ENCODE results near the gene TNS1.

TNS1 gene

DNA sequence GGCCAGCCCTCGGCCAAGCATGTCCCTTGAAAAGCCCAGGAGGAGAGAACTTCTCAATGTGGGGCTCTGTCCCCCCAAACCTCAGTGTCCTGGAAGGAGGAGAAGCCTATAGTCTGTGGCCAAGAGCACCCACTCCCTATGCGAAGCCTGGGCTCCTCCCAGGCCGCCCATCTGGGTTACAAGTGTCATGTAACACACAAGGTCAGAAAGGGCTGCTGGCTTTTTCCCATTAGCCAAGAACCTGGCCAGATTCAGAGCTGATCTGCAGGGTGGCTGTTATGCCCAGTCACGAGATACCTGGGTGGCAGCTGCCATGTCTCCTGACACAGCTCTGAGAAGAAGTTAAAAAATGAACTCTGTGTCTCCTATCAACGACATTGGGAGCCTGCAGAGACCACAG is 170.7 kb downstream of the TNS1 start:
- no peak for DNase-seq (ENCODE audit: low spot score)

DNA sequence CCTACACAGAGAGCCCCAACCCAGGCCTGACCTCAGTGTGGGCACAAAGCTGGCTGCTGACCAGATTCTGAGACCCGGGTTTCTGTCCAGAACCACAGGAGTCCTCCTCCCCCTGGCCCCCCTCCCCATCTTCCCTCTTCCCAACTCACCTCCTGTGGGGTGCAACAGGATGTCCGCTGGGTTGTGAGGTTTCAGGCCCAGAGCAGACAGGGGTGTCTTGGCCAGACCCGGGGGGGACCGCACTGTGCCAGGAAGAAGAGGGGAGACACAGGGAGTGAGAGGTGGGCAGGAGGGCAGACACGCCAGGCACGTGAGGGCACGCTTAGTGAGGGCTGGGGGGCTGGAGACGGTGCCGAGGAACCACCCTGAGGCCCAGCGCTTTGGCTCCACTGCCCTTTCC is 171.5 kb downstream of the TNS1 start:
- no peak for DNase-seq (ENCODE audit: low spot score)

DNA sequence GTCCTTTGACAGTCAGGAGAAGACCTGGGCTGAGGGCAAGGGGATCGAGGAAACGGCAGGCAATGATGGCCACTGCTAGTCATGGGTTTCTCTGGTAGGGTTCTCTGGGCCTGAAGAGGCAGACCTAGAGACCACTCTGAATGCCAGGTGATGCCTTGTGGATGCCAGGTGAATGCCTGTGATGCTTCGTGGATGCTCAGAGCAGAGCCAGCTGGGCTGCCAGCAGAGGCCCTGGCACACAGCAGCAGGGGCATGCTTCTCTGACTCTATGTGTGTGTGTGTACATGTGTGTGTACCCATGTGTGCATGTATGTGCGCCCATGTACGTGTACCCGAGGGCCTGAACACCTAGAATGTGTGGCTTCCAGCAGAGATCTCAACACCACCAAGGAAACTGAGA is 172.0 kb downstream of the TNS1 start:
- DNase-seq (ENCODE audit: low spot score) = no peak

DNA sequence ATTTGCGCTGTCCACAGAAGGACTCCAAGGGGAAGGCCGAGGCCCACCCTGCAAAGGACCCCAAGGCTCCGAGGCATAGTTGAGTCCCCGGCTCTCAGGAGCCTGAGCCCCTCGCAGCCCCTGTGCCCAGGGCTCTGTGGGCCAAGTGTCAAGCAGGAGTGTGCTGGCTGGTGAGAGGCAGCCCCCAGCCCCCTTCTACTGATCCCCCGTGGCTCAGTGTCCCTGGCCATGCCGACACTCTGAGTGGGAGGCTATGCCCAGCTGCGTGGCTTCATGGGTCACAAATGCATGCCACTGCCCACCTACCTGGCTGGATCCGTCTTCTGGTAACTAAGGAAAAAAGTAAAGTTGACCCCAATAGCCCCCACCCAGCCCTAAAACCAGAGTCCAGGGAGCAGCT is 172.7 kb downstream of the TNS1 start:
- DNase-seq (ENCODE audit: low spot score) = no peak

DNA sequence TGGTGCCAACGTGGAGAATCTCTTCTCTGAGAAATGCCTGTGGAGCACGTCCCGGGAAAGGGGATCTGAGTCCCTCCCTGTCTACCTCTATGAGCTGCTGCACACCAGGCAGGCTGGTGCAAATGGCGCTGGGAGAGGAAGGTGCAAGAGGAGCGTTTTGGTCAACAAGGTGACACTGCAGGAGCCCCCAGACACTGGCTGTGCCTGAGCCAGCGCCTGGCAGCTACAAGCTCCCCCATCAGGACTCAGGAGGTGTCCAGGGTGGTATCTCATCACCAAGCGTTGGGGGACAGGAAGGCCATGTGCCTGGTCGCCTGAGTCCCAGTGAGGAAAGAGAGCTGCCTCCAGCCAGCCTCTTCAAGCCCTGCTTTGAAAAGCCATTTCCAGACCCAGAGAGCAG is 173.4 kb downstream of the TNS1 start:
- no peak for DNase-seq (ENCODE audit: low spot score)

- DNase-seq (ENCODE audit: low spot score) = no peak
These were observed 174.5 kb downstream of the TNS1 start for GRCh38 chr2:217828336-217828735.

- DNase-seq (ENCODE audit: low spot score) = peak; percentile 79
These were observed 175.2 kb downstream of the TNS1 start for GRCh38 chr2:217827430-217828201.

GRCh38 chr2:217826991-217827390 is 175.8 kb downstream of the TNS1 start:
- no peak for DNase-seq (ENCODE audit: low spot score)

DNA sequence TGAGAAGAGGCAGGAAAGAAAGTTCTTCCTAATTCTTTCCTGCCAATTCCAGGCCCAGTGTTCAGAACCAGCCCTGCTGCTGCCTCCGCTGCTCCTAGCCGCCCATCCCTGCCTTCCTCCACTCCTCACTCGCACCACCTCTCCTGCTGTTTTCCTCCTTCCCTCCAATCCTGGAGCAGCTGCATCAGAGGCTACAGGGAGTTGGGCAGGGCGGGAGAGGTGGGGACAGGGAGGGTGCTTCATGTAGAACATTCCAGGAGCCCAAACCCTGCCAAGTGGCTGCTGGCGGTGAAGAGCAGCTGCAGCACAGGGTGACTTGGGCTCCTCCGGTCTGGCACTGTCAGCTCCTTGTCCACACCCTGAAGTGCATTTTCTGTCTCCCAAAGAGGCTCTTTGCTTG is 176.3 kb downstream of the TNS1 start:
- peak; percentile 48 for DNase-seq (ENCODE audit: low spot score)

DNA sequence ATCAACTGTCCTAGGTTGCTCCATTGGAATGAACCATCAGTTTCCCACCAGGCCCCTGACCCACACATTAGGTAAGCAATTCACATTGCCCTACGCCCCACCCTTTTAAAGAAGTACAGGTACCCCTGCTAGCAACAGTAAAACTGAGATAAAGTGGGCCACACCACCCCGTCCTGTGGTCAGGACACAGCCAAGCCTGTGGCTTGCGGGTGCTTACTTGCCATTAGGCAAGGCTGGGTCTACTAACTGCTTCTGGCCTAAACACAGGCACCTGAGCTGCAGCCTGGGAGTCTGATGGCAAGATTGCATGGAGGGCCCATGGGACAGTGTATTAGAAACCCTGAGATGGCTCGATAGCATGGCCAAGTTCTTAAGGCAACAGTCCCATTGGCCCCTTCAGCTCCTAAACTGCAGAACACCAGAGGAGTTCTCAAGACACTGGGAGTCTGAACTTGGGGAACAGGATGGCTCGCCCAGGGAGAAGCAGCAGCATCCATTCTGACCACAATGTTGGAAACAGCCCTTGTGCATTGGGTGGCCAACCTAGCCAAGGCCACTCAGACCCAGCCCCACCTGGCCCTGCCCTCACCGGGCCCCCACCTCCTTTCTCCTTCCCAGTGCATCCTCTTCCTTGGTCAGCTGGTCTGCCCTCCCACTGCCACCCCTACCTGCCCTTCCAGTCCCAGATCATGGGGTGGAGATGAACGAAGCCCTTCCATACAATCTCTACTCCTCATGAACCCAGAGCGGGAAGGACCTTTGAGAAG is 177.1 kb downstream of the TNS1 start:
- DNase-seq (ENCODE audit: low spot score) = no peak

GRCh38 chr2:217824223-217824622 is 178.6 kb downstream of the TNS1 start:
- DNase-seq (ENCODE audit: low spot score) = no peak

- DNase-seq (ENCODE audit: low spot score) = no peak
These were observed 179.2 kb downstream of the TNS1 start for GRCh38 chr2:217823626-217824025.

DNA sequence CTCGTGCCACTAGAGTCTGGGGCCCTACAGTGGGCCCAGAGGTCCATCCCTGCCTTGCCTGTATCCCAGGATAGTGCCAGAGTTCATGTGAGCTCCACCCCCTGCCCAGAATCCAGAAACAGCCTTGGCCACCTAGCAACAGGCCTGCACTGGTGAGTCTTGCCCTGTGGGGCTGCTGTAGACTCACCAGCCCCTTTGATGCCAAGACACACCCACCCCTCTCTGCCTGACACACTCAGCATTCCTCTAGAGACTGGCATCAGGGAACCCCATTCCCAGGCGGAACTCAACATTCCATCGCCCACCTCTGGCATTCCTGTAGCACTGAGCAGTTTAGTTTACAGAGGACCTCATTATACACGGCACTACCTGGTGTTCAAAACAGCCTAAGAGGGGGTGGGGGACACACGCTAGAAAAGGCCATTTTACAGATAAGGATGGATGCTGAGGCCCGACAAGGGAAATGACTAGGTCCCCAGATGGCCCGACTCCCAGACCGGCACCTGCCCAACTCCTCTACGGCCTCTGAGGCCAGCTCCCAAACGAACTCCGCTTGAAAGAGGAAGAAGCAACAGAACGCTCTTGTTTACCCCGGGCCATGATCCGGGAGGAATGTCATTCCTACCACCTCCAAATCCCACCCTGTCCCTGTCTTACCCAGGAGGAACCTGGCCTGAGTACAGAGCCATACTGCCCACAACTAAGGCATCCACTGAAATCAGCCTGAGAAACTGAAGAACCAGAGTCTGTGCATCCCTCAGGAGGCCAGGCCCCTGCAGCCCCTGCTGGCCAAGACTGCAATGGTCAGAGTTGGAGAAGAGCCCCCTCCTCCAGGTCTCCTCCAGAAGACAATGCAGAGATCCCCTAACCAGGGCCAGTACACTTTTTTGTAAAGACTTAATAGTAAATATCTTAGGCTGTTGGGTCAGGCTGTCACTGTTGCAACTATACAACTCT is 180.2 kb downstream of the TNS1 start:
- peak; percentile 72 for DNase-seq (ENCODE audit: low spot score)

GRCh38 chr2:217821536-217822147 is 181.2 kb downstream of the TNS1 start:
- no peak for DNase-seq (ENCODE audit: low spot score)

DNA sequence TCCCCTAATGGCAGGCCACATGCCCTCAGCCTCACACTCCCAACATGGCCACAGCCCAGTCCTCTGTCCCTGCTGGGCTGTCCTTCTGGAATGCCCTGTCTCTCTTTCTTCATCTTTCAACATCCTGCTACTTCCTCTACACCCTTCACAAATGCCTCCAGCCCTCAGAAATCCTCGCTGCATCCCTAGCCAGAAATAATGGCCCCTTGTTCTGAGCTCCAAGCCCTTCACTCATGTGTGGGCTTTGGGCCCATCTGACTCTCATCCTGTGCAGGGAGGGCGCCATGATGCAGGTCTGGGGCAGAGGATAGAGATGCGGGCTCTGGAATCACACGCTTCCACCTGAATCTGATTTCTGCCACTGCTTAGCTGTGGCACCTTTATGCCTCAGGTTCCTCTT is 181.9 kb downstream of the TNS1 start:
- DNase-seq (ENCODE audit: low spot score) = no peak

- DNase-seq (ENCODE audit: low spot score) = no peak
These were observed 182.5 kb downstream of the TNS1 start for GRCh38 chr2:217820091-217820819.

GRCh38 chr2:217818293-217818850 is 184.4 kb downstream of the TNS1 start:
- DNase-seq (ENCODE audit: low spot score) = no peak

DNA sequence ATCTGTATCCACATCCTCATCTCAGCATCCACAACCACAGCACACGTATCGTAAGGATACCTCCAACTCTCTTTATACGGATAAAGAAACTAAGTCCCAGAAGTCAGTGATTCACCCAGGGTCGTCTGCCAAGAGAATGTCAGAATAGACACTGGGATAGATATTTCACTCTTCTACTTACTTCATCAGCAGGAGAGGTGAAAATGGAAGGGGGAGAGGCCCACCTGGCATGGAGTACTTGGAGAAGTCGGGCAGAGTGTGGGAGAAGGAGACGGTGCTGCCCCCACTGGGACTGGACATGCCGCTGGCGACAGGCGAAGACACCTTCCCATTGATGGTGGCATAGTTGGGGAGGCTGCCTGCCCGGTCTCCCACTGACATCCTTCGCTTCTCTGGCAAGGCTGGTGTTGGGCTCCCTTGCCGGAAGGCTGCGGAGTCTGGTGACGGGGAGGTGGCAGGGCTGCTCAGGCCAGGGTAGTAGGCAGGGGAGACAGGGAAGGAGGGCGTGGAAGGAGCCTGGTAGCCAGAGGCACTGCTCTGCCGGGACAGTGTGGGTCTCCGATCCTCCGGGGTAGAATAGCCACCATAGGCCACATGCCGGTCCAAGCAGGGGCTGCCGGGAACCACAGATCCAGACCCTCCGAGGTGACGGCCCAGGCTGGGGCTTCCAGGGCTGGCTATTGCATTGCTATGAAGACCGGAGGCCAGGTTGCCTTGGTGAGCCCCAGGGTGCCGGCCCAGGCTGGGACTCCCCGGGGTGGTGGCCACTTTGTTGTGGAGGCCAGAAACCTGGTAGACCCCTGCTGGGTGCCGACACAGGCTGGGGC is 185.1 kb downstream of the TNS1 start:
- no peak for DNase-seq (ENCODE audit: low spot score)

GRCh38 chr2:217816396-217816869 is 186.4 kb downstream of the TNS1 start:
- no peak for DNase-seq (ENCODE audit: low spot score)

DNA sequence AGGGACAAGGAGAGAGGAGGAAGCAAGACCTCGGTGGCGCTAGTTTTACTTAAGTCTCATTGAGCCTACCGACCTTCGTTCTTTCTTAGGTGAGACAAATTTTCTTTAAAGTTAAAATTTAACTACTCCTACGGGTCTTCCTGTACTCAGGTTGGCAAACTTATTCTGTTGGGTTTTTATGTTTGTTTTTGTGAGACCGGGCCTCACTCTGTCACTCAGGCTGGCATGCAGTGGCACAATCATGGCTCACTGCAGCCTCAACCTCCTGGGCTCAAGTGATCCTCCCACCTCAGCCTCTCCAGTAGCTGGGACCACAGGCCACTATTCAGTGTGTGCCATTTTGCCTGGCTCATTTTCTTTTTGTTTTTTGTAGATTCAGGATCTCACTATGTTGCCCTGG is 189.0 kb downstream of the TNS1 start:
- no peak for DNase-seq (ENCODE audit: low spot score)
